GM18867 (cell line): Measurements from ENCODE around the gene HMCN1.

ENCODE experiments used
- ATAC-seq: cut with Tn5 transposase; IDR thresholded peaks from one replicate; pipeline ENCODE4 v1.9.1; 2021; ENCODE audit warnings: mild to moderate bottlenecking, moderate library complexity; ENCODE audit not compliant: unreplicated experiment

HMCN1 gene

GRCh38 chr1:185895208-185895900 is 161.2 kb downstream of the HMCN1 start:
- ATAC-seq, result no peak

DNA sequence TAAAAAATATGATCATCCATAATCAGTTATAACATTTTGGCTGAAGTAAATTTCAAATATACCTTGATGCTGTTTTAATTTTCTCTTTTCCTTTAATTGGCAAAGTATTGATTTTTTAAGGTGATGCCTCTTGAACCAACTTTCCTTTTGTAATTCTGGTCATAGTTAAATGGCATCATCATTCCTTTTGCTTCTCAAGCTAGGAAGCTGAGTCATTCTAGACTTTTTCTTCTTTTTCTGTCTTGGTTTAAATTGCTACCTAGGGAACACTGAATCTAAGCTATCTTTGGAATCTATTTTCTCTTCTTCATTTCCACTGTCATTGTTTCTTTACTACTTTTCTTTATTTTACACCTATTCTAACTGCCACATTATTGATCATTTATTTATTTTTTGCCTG is 162.7 kb downstream of the HMCN1 start:
- ATAC-seq, result no peak

- no peak for ATAC-seq
Observed at GRCh38 chr1:185906186-185906585, 172.0 kb downstream of the HMCN1 start.

GRCh38 chr1:185907246-185907645 is 173.1 kb downstream of the HMCN1 start:
- no peak for ATAC-seq

DNA sequence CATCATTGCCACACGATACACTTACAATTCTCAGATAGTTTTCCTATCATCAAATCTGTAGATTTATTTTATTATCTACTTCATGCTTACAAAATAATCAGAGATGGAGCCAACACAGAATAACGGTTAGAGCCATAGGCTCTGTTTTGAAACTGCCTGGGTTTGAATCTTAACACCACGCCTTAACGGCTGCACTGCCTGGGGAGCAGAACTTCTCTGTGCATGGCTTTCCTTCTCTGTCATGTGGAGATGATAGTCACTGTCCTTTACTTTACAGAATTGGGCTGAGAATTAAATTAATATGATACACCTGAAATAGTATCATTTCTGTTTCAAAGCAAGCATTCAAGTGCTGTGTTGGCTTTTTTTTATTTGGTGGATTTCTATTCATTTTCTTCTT is 177.8 kb downstream of the HMCN1 start:
- ATAC-seq, result no peak

- no peak for ATAC-seq
Observed at GRCh38 chr1:185912504-185912903, 178.3 kb downstream of the HMCN1 start.

GRCh38 chr1:185914089-185914488 is 179.9 kb downstream of the HMCN1 start:
- no peak for ATAC-seq

DNA sequence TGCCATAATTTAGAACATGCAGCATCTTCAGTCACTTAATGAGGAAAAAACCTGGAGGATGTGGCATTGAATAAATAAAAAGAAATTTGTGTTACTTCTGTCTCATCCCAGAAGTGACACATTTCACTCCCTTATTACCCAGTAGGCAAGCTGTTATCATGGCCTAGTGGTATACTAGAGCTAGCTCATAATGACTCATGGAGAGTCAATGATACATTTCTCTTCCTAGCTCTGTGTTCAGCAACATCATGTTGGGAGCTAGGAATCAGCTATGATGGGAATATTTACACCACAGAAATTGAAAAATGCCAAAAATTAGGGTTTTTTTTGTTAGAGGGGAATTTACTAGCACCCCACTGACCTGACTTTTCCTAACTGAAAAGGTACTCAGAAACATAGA is 182.7 kb downstream of the HMCN1 start:
- ATAC-seq, result no peak

GRCh38 chr1:185917646-185918045 is 183.5 kb downstream of the HMCN1 start:
- ATAC-seq, result no peak

- no peak for ATAC-seq
Observed at GRCh38 chr1:185920602-185921001, 186.4 kb downstream of the HMCN1 start.

GRCh38 chr1:185921636-185922035 is 187.4 kb downstream of the HMCN1 start:
- no peak for ATAC-seq

DNA sequence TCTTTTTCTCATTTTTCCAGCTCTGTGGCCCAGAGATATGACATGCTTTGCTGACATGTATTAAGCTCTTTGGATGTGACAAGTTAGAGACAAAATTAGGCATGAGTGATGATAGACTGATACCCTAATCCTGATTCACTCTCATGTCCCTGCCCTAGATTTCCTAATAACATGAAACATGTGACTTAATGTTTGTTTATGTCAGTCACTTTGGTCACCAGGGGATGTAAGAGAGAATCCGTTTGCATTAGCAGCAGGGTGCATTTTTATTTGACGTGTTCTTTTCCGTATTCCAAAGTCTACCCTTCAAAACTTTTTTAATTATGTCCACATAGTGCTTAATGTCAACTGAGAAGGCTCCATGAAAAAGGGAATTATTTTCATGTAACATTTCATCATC is 192.4 kb downstream of the HMCN1 start:
- no peak for ATAC-seq

- ATAC-seq, result no peak
Observed at GRCh38 chr1:185929776-185930175, 195.6 kb downstream of the HMCN1 start.

DNA sequence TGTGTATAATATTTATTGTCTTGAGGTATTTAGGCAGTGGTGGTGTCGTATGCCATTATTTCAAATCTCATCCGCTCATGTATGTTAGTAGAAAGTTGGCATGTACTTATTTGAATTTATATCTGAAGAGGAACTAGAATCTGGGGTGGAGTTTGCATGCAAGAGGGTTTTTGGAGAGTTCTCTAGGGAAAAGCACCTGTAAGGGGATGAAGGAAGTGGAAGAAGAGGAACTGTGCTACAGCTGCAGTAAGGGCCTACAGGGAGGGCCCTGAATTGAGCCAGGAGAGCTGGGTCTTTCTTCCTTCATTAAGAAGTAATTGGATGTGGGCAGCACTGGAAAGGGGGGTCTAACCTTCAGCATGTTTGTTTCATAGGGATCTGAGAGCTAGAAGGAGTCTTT is 197.2 kb downstream of the HMCN1 start:
- ATAC-seq, result no peak

DNA sequence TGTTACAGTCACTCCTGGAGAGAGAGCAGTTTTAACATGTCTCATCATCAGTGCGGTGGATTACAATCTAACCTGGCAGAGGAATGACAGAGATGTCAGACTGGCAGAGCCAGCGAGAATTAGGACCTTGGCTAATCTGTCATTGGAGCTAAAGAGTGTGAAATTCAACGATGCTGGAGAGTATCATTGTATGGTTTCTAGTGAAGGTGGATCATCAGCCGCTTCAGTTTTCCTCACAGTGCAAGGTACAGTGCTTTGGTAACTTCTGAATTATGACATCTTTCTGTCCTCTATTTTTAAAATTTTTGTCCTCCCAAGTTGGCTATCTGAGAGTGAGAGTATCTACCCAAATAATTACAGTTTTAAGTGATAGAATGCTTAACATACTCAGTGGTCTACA is 199.4 kb downstream of the HMCN1 start:
- ATAC-seq, result no peak

DNA sequence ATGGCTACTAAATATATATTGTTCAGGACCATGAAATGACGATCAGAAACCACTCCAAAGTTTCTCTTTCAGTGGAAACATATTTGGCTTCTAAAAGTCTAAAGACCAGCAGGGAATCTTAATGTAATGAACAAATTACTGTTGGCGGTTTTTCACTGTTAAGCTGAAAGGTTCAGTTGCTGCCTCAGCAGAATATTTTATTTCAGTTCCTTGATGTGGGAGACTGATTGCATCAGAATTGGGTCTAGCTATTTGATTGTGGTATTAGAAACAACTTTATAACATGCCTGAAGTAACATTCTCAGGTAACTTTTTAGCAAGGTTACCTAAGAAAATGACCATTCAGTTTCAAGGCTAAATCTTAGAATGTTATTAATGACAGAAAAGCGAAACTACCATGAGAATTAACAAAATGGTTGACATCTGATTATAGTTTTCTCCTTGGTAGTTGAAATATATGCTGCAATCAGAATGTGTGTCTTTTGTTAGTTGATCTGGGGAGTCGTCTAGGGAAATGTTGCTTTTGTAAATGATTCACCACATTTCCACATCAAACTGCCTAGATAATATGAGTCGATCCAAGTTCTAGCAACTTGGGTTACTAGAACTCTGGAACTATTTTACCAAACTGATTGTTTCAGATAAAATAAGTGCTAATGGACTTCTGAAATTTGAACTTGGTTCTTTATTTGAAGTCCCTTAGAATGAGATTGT is 200.4 kb downstream of the HMCN1 start:
- no peak for ATAC-seq

GRCh38 chr1:185935360-185935759 is 201.2 kb downstream of the HMCN1 start:
- no peak for ATAC-seq

DNA sequence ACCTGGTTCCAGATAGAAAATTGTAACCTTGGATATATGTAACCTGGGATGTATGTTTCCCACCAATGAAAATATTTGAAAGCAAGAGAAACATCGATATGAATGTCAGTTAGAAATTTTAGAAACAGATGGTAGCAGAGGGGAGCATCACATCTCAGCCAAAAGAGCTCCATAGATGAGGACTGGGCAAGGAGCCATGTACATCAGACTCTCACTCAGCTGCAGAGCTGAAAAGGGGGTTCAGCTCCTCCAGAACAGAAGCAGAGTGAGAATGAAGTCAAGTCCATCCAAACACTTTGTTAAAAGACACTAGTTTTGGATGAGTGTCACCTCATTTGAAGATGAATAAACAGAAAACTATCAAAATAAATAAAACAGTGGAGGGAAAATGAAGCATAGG is 202.4 kb downstream of the HMCN1 start:
- ATAC-seq, result no peak

DNA sequence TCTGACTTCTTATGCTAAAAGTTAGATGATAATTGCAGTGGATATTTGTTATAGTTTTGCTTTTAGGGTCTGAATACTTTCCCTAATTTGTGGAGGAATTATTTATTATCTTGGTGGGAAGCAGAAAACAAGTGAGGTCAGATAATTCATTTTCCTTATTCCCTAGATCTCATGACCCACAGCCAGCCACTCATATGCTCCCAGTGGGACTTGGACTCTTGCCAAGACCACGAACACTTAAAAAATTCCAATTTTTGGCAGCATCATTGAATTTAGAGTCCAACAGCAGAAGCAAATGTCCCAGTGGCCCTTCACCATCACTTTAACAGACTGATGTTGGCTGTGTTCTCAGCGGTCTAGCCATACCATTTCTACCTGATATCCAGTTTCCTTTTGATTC is 204.2 kb downstream of the HMCN1 start:
- ATAC-seq, result no peak

DNA sequence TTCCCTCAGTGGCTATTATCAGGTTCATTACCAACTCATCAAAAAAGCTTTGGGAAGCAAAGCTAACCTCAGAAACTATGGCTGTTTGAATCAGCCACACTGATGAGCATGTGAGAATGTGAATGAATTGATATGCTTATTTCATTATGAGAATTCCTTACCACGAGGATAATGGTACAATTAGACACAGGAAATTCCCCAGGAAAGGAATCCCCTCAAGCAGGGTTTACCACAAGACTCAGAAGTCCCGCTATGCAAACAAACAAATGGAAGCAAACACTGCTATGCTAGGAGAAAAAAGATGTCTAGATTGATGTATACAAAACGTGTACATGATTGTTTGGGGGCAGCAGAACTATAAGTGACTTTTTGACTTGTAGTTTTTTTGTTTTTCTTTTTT is 205.0 kb downstream of the HMCN1 start:
- no peak for ATAC-seq

- no peak for ATAC-seq
Observed at GRCh38 chr1:185942961-185943360, 208.8 kb downstream of the HMCN1 start.

GRCh38 chr1:185956881-185957280 is 222.7 kb downstream of the HMCN1 start:
- no peak for ATAC-seq
